Measurements from ENCODE around the gene CPLX1.

CPLX1 gene

GRCh38 chr4:854356-854755, 28.4 kb upstream of the CPLX1 start:
- no peak for DNase-seq

- DNase-seq = no peak
These were observed 27.5 kb upstream of the CPLX1 start for GRCh38 chr4:853416-853781.

- DNase-seq = no peak
These were observed 25.9 kb upstream of the CPLX1 start for GRCh38 chr4:851701-852430.

- no peak for DNase-seq
These were observed 24.5 kb upstream of the CPLX1 start for GRCh38 chr4:850323-850945.

- DNase-seq = no peak
These were observed 23.7 kb upstream of the CPLX1 start for GRCh38 chr4:849478-850175.

GRCh38 chr4:848803-849477, 23.0 kb upstream of the CPLX1 start:
- DNase-seq = no peak

GRCh38 chr4:848307-848691, 22.4 kb upstream of the CPLX1 start:
- no peak for DNase-seq

- no peak for DNase-seq
These were observed 19.9 kb upstream of the CPLX1 start for GRCh38 chr4:845836-846251.

- no peak for DNase-seq
These were observed 19.4 kb upstream of the CPLX1 start for GRCh38 chr4:845233-845835.

- DNase-seq = no peak
These were observed 18.9 kb upstream of the CPLX1 start for GRCh38 chr4:844752-845232.

- DNase-seq = no peak
These were observed 13.9 kb upstream of the CPLX1 start for GRCh38 chr4:839675-840443.

- DNase-seq = no peak
These were observed 11.8 kb upstream of the CPLX1 start for GRCh38 chr4:837772-838171.

- no peak for DNase-seq
These were observed 10.9 kb upstream of the CPLX1 start for GRCh38 chr4:836750-837301.

GRCh38 chr4:836003-836511, 10.1 kb upstream of the CPLX1 start:
- DNase-seq = no peak

GRCh38 chr4:835148-836002, 9.4 kb upstream of the CPLX1 start:
- no peak for DNase-seq

GRCh38 chr4:834368-835147, 8.6 kb upstream of the CPLX1 start:
- DNase-seq = no peak

GRCh38 chr4:833731-834367, 7.9 kb upstream of the CPLX1 start:
- DNase-seq = no peak

GRCh38 chr4:833156-833555, 7.2 kb upstream of the CPLX1 start:
- DNase-seq = no peak

GRCh38 chr4:832536-832935, 6.6 kb upstream of the CPLX1 start:
- no peak for DNase-seq

Measured in NCI-H526 treated with DMSO at 0.1 percent for 48 hours (cell line).